HFFc6 (cell line): ENCODE measurements around the gene HOXD8. TPM values are rescaled to one million over a fixed set of nuclear protein-coding genes. Genes with fewer than 3 reads are reported as not detected.

ENCODE experiments used
- DNase-seq: peaks from one replicate; pipeline ENCODE4 v3.0.0-alpha.2; 2018
- H3K27ac Mint-ChIP-seq: 2 replicates; pipeline ENCODE4 v1.8.0; 2020; ENCODE audit warnings: mild to moderate bottlenecking, mixed read lengths
- H3K27me3 Mint-ChIP-seq: 2 replicates; pipeline ENCODE4 v1.8.0; 2021; ENCODE audit warnings: mild to moderate bottlenecking, moderate library complexity, mixed read lengths; ENCODE audit not compliant: insufficient read depth
- H3K36me3 Mint-ChIP-seq: 2 replicates; pipeline ENCODE4 v1.8.0; 2021; ENCODE audit warnings: low read depth, mixed read lengths
- H3K4me1 Mint-ChIP-seq: 2 replicates; pipeline ENCODE4 v1.8.0; 2020; ENCODE audit warnings: low read depth, mixed read lengths
- H3K4me3 Mint-ChIP-seq: 2 replicates; pipeline ENCODE4 v1.8.0; 2020; ENCODE audit warnings: mild to moderate bottlenecking, moderate library complexity, mixed read lengths
- H3K9me3 Mint-ChIP-seq: 2 replicates; pipeline ENCODE4 v1.8.0; 2020; ENCODE audit warnings: mild to moderate bottlenecking, mixed read lengths
- CTCF ChIP-seq: fragments of 200-600 bp; sonication (generic); IDR thresholded peaks from 2 replicates; pipeline ENCODE4 v1.5.0; 2021; ENCODE audit warnings: antibody characterized with exemption, mild to moderate bottlenecking
- total RNA-seq, 6 experiments: library from RNA; stranded (reverse); fragmentation: NEBNext Ultra II Directional; extraction: Animal tissue kit (Norgen Biotek cat#: 25700); gene quantifications; 2 replicates in 1 of 6; 3 replicates in 5 of 6; pipeline ENCODE4 v1.2.3, GENCODE V29; 2021

The HOXD8 gene
- total RNA-seq, 6 experiments from 2014 or later = 2.3 to 5.1 (median 4.6) TPM

GRCh38 chr2:176158186-176158591, 28.7 kb downstream of the HOXD8 start:
- Mint-ChIP-seq H3K4me3 (peak overlapping the region; percentile 71), H3K27me3 (peaks cover 71% of the 10 kb centered on the region), H3K36me3 (no peaks in the 10 kb centered on the region), H3K9me3 (no peaks in the 10 kb centered on the region), H3K4me1 (peaks cover 31% of the 10 kb centered on the region), H3K27ac (no peak overlapping the region)
- no peak for TF ChIP-seq CTCF
- no peak for DNase-seq

- Mint-ChIP-seq H3K27ac (no peak overlapping the region), H3K4me3 (peak overlapping the region; percentile 26; the same call in 1 of the 2 replicates), H3K9me3 (peaks cover 4% of the 10 kb centered on the region), H3K4me1 (peaks cover 31% of the 10 kb centered on the region), H3K36me3 (peaks cover 4% of the 10 kb centered on the region; the same call in 1 of the 2 replicates), H3K27me3 (peaks cover 76% of the 10 kb centered on the region)
- no peak for DNase-seq
- no peak for TF ChIP-seq CTCF
Measured at GRCh38 chr2:176158855-176159662, 29.6 kb downstream of the HOXD8 start.

GRCh38 chr2:176159663-176160250, 30.3 kb downstream of the HOXD8 start:
- DNase-seq = no peak
- Mint-ChIP-seq H3K36me3 (peaks cover 8% of the 10 kb centered on the region; the same call in 1 of the 2 replicates), H3K27me3 (peaks cover 77% of the 10 kb centered on the region), H3K9me3 (peaks cover 8% of the 10 kb centered on the region), H3K27ac (no peak overlapping the region), H3K4me1 (peaks cover 31% of the 10 kb centered on the region), H3K4me3 (peak overlapping the region; percentile 26; the same call in 1 of the 2 replicates)
- TF ChIP-seq CTCF = no peak

GRCh38 chr2:176160251-176160985, 30.9 kb downstream of the HOXD8 start:
- Mint-ChIP-seq H3K27me3 (peaks cover 82% of the 10 kb centered on the region), H3K27ac (no peak overlapping the region), H3K36me3 (peaks cover 8% of the 10 kb centered on the region; the same call in 1 of the 2 replicates), H3K4me3 (no peak overlapping the region), H3K4me1 (peaks cover 31% of the 10 kb centered on the region), H3K9me3 (peaks cover 8% of the 10 kb centered on the region)
- DNase-seq = no peak
- TF ChIP-seq CTCF = no peak

- TF ChIP-seq CTCF = no peak
- peaks cover 84% of the 10 kb centered on the region for H3K27me3 Mint-ChIP-seq
- DNase-seq = no peak
- peaks cover 31% of the 10 kb centered on the region for H3K4me1 Mint-ChIP-seq
- peaks cover 8% of the 10 kb centered on the region; the same call in 1 of the 2 replicates for H3K36me3 Mint-ChIP-seq
- peaks cover 8% of the 10 kb centered on the region for H3K9me3 Mint-ChIP-seq
- H3K4me3 Mint-ChIP-seq = peak overlapping the region; percentile 85
- no peak overlapping the region for H3K27ac Mint-ChIP-seq
Measured at GRCh38 chr2:176160986-176161824, 31.7 kb downstream of the HOXD8 start.
